NT2/D1 (cell line): ENCODE measurements around the gene CREBZF.

Experiments used
- SUZ12 ChIP-seq: IDR thresholded peaks from 2 replicates; pipeline ENCODE4 v1.6.1; 2011; ENCODE audit not compliant: insufficient read length, insufficient read depth; ENCODE audit errors: extremely low read depth
- YY1 ChIP-seq: IDR thresholded peaks from 2 replicates; pipeline ENCODE4 v1.6.1; 2011; ENCODE audit not compliant: insufficient read length, insufficient read depth
- ZNF274 ChIP-seq: IDR thresholded peaks from 2 replicates; pipeline ENCODE4 v1.6.1; 2011; ENCODE audit warnings: mild to moderate bottlenecking, low read depth, low read length

DNA sequence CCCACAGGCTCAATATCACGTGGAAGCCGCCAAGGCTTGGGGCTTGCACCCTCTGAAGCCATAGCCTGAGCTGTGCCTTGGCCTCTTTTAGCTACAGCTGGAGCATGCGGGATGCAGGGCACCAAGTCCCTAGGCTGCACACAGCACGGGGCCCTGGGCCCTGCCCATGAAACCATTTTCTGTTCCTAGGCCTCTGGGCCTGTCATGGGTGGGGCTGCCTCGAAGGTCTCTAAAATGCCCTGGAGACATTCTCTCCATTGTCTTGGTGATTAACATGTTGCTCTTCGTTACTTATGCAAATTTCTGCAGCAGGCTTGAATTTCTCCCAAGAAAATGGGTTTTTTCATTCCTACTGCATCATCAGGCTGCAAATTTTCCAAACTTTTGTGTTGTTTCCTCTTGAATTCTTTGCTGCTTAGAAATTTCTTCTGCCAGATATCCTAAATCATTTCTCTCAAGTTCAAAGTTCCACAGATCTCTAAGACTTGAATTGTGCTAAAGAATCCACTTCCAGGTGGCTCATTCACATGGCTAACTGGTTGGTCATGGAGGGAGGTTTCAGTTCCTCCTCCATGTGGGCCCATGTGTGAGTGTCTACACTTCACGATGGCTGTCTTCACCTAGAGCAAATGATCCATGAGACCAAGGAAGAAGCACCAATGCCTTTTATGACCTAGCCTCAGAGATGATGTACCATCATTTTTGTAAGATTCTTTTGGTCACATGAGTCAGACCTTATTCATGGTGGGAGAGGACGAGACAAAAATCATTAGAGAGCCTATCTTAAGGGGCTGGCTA lies 7.4 kb upstream of the CREBZF start:
- no peak for TF ChIP-seq ZNF274
- TF ChIP-seq SUZ12 = no peak
- TF ChIP-seq YY1 = no peak
